Measurements from ENCODE around the gene KIF1B. TPM values are rescaled to one million over a fixed set of nuclear protein-coding genes. Genes with fewer than 3 reads are reported as not detected.

KIF1B gene
- polyA plus RNA-seq, 1 of the 3 experiments (the other 2 are of a cell fraction), result 6.8 TPM

GRCh38 chr1:10379676-10380075 lies 169.3 kb downstream of the KIF1B start:
- no peaks in the 10 kb centered on the region for H3K27me3 ChIP-seq (ENCODE audit: insufficient read depth)
- peaks cover 32% of the 10 kb centered on the region for H3F3A ChIP-seq (replicated peaks; ENCODE audit: insufficient read depth)
- CTCF ChIA-PET, result interaction anchor here (1.0 to 1.4 kb wide), 3 partner anchors 50 to 128 kb away, joined by 4 read pairs; partner anchors contain the start of gene CENPS
- WGBS (ENCODE audit: low lambda C conversion rate), result 97% methylated on average over 4 of the region's 6 CpGs
- H4K20me1 ChIP-seq (ENCODE audit: insufficient read depth), result no peaks in the 10 kb centered on the region
- no peak for TF ChIP-seq SMC3 (IDR thresholded peaks at IDR 0.05; ENCODE audit: low read depth, low read length)
- TF ChIP-seq TCF12 (IDR thresholded peaks at IDR 0.05), result no peak
- no peak for TF ChIP-seq FOXJ3 (CRISPR knock-in tag; IDR thresholded peaks at IDR 0.05)
- TF ChIP-seq RAD21 (IDR thresholded peaks at IDR 0.05; ENCODE audit: low read length), result no peak
- TF ChIP-seq EZH2phosphoT487 (IDR thresholded peaks at IDR 0.05; ENCODE audit: borderline replicate concordance, low read depth), result no peak
- H3K79me2 ChIP-seq (ENCODE audit: insufficient read depth), result no peaks in the 10 kb centered on the region
- H3K36me3 ChIP-seq (replicated peaks in 1 of 2; ENCODE audit: control insufficient read depth in 1 of 2, insufficient read depth in 2 of 2, low read length in 1 of 2), result peaks cover 7 to 18% of the 10 kb centered on the region in 2 experiments
- H3K4me1 ChIP-seq (ENCODE audit: control insufficient read depth in 1 of 2, insufficient read depth in 2 of 2, low read depth in 1 of 2, low read length in 1 of 2), result 0 out of 4 replicates have a peak, but pooled peaks cover 0 to 7% of the 10 kb centered on the region in 2 experiments
- H3K4me2 ChIP-seq, result no peak overlapping the region
- no peak overlapping the region for H3K9ac ChIP-seq
- POLR2A ChIA-PET, result no interaction called here
- H2AFZ ChIP-seq (ENCODE audit: low read depth), result no peak overlapping the region
- no peaks in the 10 kb centered on the region for H3K9me3 ChIP-seq
- H3K9me2 ChIP-seq, result no peaks in the 10 kb centered on the region
- no peak overlapping the region for H3K4me3 ChIP-seq (ENCODE audit: low read depth in 2 of 2, low read length in 1 of 2)
- DNase-seq, result no peak
- H3K27ac ChIP-seq (ENCODE audit: low read depth in 2 of 2, low read length in 1 of 2), result no peak overlapping the region

- ChIA-PET CTCF (interaction anchor here (0.9 to 2.2 kb wide), 4 partner anchors 36 to 113 kb away, joined by 3 to 9 read pairs (median 4); partner anchors contain the start of gene CENPS), POLR2A (interaction anchor here (0.6 kb wide), 1 partner anchor 19 kb away, joined by 3 read pairs; no protein-coding TSS in a partner anchor)
- H3F3A ChIP-seq (replicated peaks; ENCODE audit: insufficient read depth), result peaks cover 32% of the 10 kb centered on the region
- H3K9ac ChIP-seq, result no peak overlapping the region
- H3K27me3 ChIP-seq (ENCODE audit: insufficient read depth), result no peaks in the 10 kb centered on the region
- H3K36me3 ChIP-seq (replicated peaks in 1 of 2; ENCODE audit: control insufficient read depth in 1 of 2, insufficient read depth in 2 of 2, low read length in 1 of 2), result peaks cover 7 to 12% of the 10 kb centered on the region in 2 experiments
- peak overlapping the region; percentile 43; the same call in 1 of the 2 replicates for H3K4me2 ChIP-seq
- no peaks in the 10 kb centered on the region for H3K9me3 ChIP-seq
- H4K20me1 ChIP-seq (ENCODE audit: insufficient read depth), result no peaks in the 10 kb centered on the region
- H2AFZ ChIP-seq (ENCODE audit: low read depth), result no peak overlapping the region
- H3K79me2 ChIP-seq (ENCODE audit: insufficient read depth), result no peaks in the 10 kb centered on the region
- no peak for DNase-seq
- peak overlapping the region in 1 of 2 experiments; percentile 69; a peak in 2 of 4 replicates for H3K27ac ChIP-seq (ENCODE audit: low read depth in 2 of 2, low read length in 1 of 2)
- WGBS (ENCODE audit: low lambda C conversion rate), result 45% methylated on average over 5 of the region's 5 CpGs
- H3K4me3 ChIP-seq (ENCODE audit: low read depth in 2 of 2, low read length in 1 of 2), result no peak overlapping the region
- TF ChIP-seq FOSL2 (IDR thresholded peaks at IDR 0.05; ENCODE audit: borderline replicate concordance, low read depth) (peak; percentile 60), IRF3 (IDR thresholded peaks at IDR 0.05; ENCODE audit: low read depth, low read length) (no peak)
- H3K9me2 ChIP-seq, result no peaks in the 10 kb centered on the region
- 0 out of 4 replicates have a peak, but pooled peaks cover 0 to 7% of the 10 kb centered on the region in 2 experiments for H3K4me1 ChIP-seq (ENCODE audit: control insufficient read depth in 1 of 2, insufficient read depth in 2 of 2, low read depth in 1 of 2, low read length in 1 of 2)
Observed at GRCh38 chr1:10380594-10381275, 170.4 kb downstream of the KIF1B start.

DNA sequence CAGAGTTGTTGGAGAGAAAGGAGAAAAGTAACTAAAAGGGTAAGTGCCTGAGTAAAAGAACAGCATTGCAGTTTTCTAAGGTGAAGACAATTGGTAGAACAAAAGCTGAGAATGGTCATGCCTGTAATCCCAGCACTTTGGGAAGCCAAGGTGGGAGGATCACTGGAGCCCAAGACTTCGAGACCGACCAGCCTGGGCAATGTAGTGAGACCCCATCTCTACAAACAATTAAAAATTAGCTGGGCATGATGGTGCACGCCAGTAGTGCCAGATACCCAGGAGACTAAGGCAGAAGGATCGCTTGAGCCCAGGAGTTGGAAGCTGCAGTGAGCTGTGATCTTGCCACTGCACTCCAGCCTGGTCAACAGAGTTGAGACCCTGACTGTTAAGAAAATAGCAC lies 173.3 kb downstream of the KIF1B start:
- H2AFZ ChIP-seq (ENCODE audit: low read depth), result no peak overlapping the region
- H3K4me2 ChIP-seq, result no peak overlapping the region
- ChIA-PET POLR2A (no interaction called here), CTCF (interaction anchor here (0.8 to 1.4 kb wide), 3 partner anchors 10 to 46 kb away, joined by 3 to 4 read pairs (median 3); partner anchors contain the start of gene CENPS)
- H3K4me3 ChIP-seq (ENCODE audit: low read depth in 2 of 2, low read length in 1 of 2), result no peak overlapping the region
- WGBS (ENCODE audit: low lambda C conversion rate), result 90% methylated on average over 2 of the region's 4 CpGs
- H3K27me3 ChIP-seq (ENCODE audit: insufficient read depth), result no peaks in the 10 kb centered on the region
- H3K4me1 ChIP-seq (ENCODE audit: control insufficient read depth in 1 of 2, insufficient read depth in 2 of 2, low read depth in 1 of 2, low read length in 1 of 2), result peaks cover 0 to 16% of the 10 kb centered on the region in 2 experiments; a peak in 1 of 4 replicates
- H3K79me2 ChIP-seq (ENCODE audit: insufficient read depth), result no peaks in the 10 kb centered on the region
- no peak overlapping the region for H3K9ac ChIP-seq
- H4K20me1 ChIP-seq (ENCODE audit: insufficient read depth), result no peaks in the 10 kb centered on the region
- no peak overlapping the region for H3K27ac ChIP-seq (ENCODE audit: low read depth in 2 of 2, low read length in 1 of 2)
- DNase-seq, result no peak
- peaks cover 1 to 6% of the 10 kb centered on the region in 2 experiments for H3K36me3 ChIP-seq (replicated peaks in 1 of 2; ENCODE audit: control insufficient read depth in 1 of 2, insufficient read depth in 2 of 2, low read length in 1 of 2)
- no peaks in the 10 kb centered on the region for H3K9me2 ChIP-seq
- no peaks in the 10 kb centered on the region for H3K9me3 ChIP-seq
- H3F3A ChIP-seq (replicated peaks; ENCODE audit: insufficient read depth), result peaks cover 33% of the 10 kb centered on the region
- TF ChIP-seq FOXM1 (IDR thresholded peaks at IDR 0.05; ENCODE audit: low read depth), result no peak
- TF ChIP-seq TCF12 (IDR thresholded peaks at IDR 0.05), result no peak
- no peak for TF ChIP-seq EP300 (IDR thresholded peaks at IDR 0.05; ENCODE audit: borderline replicate concordance in 1 of 2, low read depth in 1 of 2, low read length in 1 of 2)
- TF ChIP-seq MXI1 (IDR thresholded peaks at IDR 0.05; ENCODE audit: low read depth, low read length), result no peak
- TF ChIP-seq TEAD4 (IDR thresholded peaks at IDR 0.05; ENCODE audit: borderline replicate concordance, insufficient read depth), result no peak
- no peak for TF ChIP-seq SMC3 (IDR thresholded peaks at IDR 0.05; ENCODE audit: low read depth, low read length)
- no peak for TF ChIP-seq RAD21 (IDR thresholded peaks at IDR 0.05; ENCODE audit: low read length)
- no peak for TF ChIP-seq SIN3A (IDR thresholded peaks at IDR 0.05; ENCODE audit: borderline replicate concordance, low read depth, low read length)
- TF ChIP-seq NRF1 (IDR thresholded peaks at IDR 0.05; ENCODE audit: low read depth, low read length), result no peak
- no peak for TF ChIP-seq RFX5 (IDR thresholded peaks at IDR 0.05; ENCODE audit: low read length)

Measured in SK-N-SH (cell line).